Panc1 (cell line): Measurements from ENCODE around the gene NFIB.

Source experiments
- CTCF ChIP-seq: fragments of 450-650 bp; IDR thresholded peaks from 2 replicates; pipeline ENCODE4 v1.5.1; 2017; ENCODE audit warnings: mild to moderate bottlenecking
- POLR2AphosphoS5 ChIP-seq: IDR thresholded peaks from 2 replicates; pipeline ENCODE4 v1.6.1; 2012; ENCODE audit warnings: mild to moderate bottlenecking, low read depth, low read length, moderate library complexity
- REST ChIP-seq, 2 experiments: IDR thresholded peaks; 2 replicates each; pipeline ENCODE4 v1.6.1; 2011 to 2012; ENCODE audit warnings: low read depth in 2 of 2, control low read depth in 1 of 2, low read length in 1 of 2, mild to moderate bottlenecking in 1 of 2, moderate library complexity in 1 of 2; ENCODE audit not compliant: insufficient read depth in 1 of 2
- SIN3A ChIP-seq: IDR thresholded peaks from 2 replicates; pipeline ENCODE4 v1.6.1; 2012; ENCODE audit warnings: low read depth, mild to moderate bottlenecking, low read length, moderate library complexity, borderline replicate concordance; ENCODE audit not compliant: insufficient read depth
- TCF7L2 ChIP-seq: IDR thresholded peaks from 2 replicates; pipeline ENCODE4 v1.6.1; 2011; ENCODE audit warnings: mild to moderate bottlenecking, low read depth, low read length, inconsistent platforms

- TF ChIP-seq CTCF (no peak), REST (IDR thresholded peaks at IDR 0.05; ENCODE audit: insufficient read depth in 1 of 2, low read depth in 2 of 2, low read length in 1 of 2) (no peak), TCF7L2 (no peak), POLR2AphosphoS5 (no peak), SIN3A (no peak)
These were observed 242.5 kb downstream of the NFIB start for GRCh38 chr9:14071484-14071883.
